GM19438 (cell line): Measurements from ENCODE around the gene CALML4.
"Not testable (repeated sequence)": the region's sequence is repeated elsewhere in the genome, so short reads cannot be mapped to it uniquely, and the experiment has no call there.

ENCODE experiments used
- ATAC-seq: cut with Tn5 transposase; IDR thresholded peaks from one replicate; pipeline ENCODE4 v1.9.1; 2021; ENCODE audit warnings: low read depth; ENCODE audit not compliant: unreplicated experiment

The CALML4 gene

GRCh38 chr15:68204776-68205557, at the start of gene CALML4:
Gene CALML4, minus strand, starts transcription at chr15:68205332. Its CDS starts 85 bp downstream, at chr15:68205247.
- no peak for ATAC-seq

- ATAC-seq = no peak
These were observed 47.9 kb upstream of the CALML4 start for GRCh38 chr15:68252925-68253534.

DNA sequence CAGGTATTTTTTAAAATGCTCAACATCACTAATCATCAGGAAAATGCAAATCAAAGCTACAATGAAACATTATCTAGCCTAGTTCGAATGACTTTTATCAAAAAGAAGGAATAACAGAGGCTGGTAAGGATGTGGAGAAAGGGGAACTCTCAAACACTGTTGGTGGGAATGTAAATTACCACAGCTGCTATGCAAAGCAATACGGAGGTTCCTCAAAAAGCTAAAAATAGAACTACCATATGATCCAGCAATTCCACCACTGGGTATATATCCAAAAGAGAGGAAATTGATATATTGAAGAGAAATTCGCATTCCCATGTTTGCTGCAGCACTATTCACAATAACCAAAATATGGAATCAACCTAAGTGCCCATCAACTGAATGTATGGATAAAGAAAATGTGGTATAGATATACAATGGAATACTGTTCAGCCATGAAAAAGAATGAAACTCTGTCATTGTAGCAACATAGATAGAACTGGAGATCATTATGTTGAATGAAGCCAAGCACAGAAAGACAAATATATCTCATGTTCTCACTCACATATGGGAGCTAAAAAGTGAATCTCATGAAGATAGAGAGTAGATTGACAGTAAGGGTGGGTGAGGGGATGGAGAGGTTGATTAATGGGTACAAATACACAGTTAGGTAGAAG, 44.1 kb upstream of the CALML4 start:
- no peak for ATAC-seq

DNA sequence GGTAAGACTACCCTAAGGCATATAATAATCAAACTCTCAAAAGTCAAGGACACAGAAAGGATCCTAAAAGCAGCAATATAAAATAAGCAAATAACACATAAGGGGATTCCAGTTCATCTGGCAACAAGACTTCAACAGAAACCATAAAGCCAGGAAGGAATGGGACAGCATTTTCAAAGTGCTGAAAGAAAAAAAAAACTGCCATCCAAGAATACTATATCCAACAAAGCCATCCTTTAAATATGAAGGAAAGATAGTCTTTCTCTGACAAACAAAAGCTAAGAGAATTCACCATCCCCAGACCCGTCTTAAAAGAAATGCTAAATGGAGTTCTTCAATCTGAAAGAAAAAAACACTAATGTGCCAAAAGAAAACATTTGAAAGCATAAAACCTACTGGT, 39.1 kb upstream of the CALML4 start:
- no peak for ATAC-seq

DNA sequence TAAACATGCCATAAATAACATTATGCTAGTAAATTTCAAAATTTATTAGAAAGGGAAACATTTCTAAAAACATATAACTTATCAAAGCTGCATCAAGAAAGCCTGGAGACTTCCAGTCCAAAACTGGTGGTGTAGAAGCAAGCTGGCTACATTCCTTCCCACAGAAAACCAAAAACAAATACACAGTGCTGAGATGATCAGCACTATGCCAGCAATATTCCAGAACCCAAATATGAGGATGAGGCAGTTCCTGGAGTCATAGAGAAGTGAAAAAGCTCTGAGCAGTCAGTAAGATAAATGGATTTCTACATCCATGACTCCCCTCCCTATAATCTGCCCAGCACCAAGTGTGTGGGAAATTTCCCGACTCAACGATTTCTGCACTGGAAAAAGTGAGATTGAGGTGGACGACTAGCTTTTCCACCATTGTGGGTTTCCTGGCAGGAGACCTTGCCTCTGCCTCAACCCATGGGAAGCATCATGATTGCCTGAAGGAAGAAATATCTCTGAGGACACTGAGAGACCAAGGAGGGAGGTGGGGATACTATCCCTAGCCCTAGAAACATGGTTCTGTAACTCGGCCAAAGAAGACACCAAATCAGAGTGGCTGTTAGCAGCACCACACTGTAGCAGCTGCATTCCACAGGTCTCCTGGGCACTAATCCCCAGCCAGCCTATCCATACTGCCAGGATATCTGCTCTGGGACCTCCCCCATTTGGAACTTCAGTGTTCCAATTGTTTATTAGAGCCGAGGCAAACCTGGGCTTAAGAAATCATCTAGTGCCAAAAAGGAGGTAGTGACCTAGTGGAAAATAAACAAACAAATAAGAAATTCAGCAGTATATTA, 36.2 kb upstream of the CALML4 start:
- no peak for ATAC-seq

DNA sequence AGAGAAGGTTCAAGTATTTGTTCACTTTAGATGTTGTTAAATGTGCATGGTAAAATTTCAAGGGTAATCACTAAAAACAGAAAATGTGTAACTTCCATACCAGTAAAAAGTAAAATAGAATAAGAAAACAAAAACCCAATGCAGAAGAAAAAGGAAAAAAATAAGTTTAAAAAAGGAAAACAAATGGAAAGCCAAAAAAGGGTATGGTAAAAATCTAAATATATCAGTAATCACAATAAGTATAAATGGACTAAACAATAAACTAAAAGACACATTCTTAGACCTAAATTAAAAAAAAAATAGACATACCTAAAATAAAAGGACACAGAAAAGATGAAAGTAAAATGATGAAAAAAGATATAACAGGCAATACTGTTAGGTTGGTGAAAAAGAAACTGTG, 33.9 kb upstream of the CALML4 start:
- ATAC-seq = no peak

GRCh38 chr15:68235022-68235421, 29.9 kb upstream of the CALML4 start:
- ATAC-seq = no peak

GRCh38 chr15:68234520-68234919, 29.4 kb upstream of the CALML4 start:
- ATAC-seq = not testable (repeated sequence)

- ATAC-seq = no peak
These were observed 28.9 kb upstream of the CALML4 start for GRCh38 chr15:68234060-68234459.

GRCh38 chr15:68232937-68233336, 27.8 kb upstream of the CALML4 start:
- no peak for ATAC-seq

- no peak for ATAC-seq
These were observed 27.3 kb upstream of the CALML4 start for GRCh38 chr15:68232449-68232848.

DNA sequence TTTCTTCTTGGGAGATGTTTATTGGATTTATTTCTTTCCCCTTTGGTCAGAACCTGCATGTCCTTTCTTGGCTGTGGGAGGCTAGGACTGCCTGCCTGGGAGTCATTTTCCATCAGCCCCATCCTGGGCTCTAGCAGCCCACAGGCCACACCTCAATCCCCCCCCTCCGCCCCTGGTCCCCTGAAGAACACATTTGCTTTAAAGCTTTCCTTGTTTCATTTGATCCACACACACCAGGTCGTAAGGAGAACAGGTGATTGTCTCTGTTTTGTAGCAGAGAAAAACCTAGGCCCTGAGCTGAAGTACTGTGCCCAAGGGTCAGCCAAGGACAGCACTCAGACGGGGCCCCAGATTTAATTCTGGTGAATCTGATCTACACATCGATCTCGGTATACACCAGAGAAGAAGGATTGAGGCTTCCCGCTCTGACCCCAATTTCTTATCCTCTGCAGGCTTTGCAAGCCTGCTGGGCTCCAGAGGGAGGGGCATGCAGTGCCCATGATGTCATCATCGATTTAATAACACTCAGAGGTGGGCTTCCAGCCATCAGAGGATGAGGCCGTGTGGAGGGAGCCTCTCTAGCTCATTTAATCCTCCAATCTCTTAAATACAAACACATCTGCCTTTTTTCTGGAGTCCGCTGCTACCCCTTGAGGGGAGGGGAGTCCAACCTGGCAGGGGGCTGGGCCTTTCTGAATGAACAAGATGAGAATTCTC, 26.1 kb upstream of the CALML4 start:
- ATAC-seq = no peak

GRCh38 chr15:68230157-68231100, 25.3 kb upstream of the CALML4 start:
- no peak for ATAC-seq

- ATAC-seq = peak; percentile 70
These were observed 24.4 kb upstream of the CALML4 start, which contains the start of gene CLN6 for GRCh38 chr15:68229386-68230156. Gene CLN6, minus strand, starts transcription at chr15:68229728. Its CDS starts 144 bp downstream, at chr15:68229584.

DNA sequence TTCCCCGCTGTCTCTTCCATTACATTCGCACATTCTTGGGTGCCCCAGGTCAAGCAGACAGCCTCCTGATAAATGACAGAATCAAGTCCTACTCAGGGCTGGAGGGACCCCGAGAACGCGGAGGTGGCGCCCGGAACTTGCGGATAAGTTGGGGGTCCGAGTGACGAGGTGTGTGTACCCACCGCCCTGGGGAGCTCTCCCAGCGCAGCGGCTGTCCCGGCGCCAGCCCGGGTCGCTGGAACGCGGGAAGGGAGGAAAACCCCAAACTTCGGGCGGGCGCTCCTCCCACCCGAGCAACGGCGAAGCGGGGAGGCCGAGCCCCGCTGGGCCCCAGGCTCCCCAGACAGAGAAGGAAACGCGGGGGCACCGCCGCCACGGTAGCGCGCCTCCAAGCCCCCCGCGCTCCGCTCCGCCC, 23.8 kb upstream of the CALML4 start:
- peak; percentile 16 for ATAC-seq

- ATAC-seq = no peak
These were observed 23.2 kb upstream of the CALML4 start for GRCh38 chr15:68228143-68228970.

DNA sequence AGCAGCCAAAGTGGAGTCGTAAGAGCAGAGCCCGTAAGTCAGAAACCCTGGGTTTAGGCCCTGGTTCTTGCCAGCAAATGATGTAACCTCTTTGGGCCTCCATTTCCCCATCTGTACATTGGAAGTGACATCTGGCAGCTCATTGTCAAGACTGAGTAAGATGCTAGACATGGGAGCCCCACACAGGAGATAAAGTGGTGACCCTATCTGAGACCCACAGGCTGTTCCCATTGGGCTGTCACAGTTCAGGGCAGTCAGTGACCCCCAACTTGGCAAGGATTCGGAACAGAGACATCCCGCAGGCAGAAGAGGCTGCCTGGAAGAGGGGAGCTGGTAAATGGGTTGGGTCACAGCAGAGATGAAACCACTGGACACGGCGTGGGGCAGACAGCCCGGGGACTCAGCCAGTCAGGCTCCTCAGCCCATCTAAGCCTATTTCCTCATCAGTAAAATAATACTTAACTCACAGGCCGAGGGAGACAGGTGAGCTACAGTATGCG, 22.6 kb upstream of the CALML4 start:
- ATAC-seq = no peak
